Inflammatory macrophage (primary cell): ENCODE results near the gene ENTREP3.
"Not testable (repeated sequence)": the region's sequence is repeated elsewhere in the genome, so short reads cannot be mapped to it uniquely, and the experiment has no call there.

ENCODE experiments used
- DNase-seq, 2 donors: peaks; one replicate each; pipeline ENCODE4 v3.0.0-alpha.2; 2020 to 2022

ENTREP3 gene

GRCh38 chr1:155220211-155220965 is 34.9 kb downstream of the ENTREP3 start:
- peak; percentile 42 to 46 for DNase-seq

DNA sequence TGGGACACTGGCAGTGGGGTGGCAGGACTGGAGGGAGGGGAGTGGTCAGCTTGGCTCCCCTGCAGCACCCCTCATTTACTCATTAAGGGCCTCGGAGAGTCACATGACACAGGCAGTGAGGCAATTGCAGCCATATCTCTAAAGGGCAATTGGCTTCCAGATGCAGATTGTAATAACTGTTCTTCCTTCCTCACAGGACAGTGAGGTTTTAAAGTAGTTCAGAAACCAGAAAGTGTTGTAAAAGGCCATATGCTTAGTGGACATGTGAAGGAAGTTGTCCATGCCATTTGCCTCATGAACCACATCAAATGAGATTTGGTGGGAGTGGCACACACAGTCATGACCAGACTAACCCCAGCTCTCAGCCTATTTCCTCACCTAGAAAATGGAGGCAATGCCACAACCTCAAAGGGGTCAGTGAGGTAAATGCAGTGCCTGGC is 35.7 kb downstream of the ENTREP3 start:
- peak; percentile 88 to 95 for DNase-seq

DNA sequence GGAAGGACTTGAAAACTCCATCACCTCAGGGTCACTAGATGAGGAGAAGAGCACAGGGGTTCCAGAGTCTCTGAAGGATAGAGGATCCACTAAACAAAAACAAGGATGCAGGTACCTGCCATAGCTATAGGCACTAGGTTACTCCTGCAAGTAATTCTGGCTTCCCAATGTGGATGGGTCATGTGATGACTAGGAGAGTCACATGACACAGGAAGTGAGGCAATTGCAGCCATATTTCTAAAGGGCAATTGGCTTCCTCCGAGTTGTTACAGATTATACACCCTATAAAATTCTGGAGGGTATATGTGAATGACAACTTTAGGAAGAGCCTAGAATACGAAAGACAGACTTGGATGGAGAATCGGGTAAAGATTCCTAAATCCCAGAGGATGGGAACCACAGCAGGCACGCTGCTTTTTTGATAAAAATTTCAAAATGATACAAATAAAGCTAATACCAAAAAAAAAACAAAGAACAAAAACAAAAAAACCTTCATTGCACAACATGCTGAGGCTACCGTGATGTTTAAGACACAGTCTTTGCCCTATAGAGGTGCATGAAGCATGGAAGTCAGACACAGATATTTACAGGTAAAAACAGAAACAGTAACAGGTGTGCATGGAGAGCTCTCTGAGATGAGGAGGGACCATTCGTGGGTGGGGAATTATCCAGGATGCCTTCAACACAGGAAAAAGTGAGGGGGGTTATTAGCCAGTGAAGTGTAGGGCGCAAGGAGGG is 36.3 kb downstream of the ENTREP3 start:
- peak; percentile 76 to 79 for DNase-seq

GRCh38 chr1:155214702-155215101 is 40.6 kb downstream of the ENTREP3 start:
- not testable (repeated sequence) for DNase-seq

GRCh38 chr1:155212051-155212440 is 43.2 kb downstream of the ENTREP3 start:
- DNase-seq, result not testable (repeated sequence)

DNA sequence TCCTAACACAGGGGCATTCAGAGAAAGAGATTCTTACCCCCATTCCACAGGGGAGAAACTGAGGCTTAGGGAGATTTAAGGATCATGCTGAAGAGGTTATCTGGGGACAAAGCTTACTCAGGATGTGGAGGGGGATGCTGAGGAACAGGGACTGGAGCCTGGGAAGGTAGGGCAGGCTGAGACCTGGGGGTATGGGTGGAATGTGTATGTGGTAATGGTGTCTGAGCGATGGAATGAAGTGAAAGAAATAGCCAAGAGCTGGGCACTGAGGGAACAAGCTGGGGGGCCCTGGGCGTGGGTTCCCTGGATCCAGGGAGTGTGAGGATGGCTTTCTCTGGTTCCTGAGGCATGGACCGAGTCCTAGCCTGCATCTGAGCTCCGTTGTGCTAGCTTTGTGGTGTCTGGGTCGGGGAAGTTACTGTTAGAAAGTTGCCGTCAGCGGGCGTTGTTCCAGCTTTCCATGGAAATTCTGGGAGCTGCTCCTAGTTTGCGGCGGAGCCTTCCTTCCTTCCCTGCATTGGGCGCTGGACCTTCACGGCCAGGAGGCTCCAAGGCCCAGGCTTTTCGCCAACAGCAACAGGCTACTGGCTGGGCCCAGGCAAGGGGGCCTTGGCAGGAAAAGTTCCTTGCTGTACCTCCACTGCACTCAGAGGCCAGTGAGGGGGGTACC is 43.8 kb downstream of the ENTREP3 start:
- not testable (repeated sequence) for DNase-seq

- DNase-seq, result peak; percentile 84 to 86
Measured at GRCh38 chr1:155210314-155211104, 44.8 kb downstream of the ENTREP3 start.

DNA sequence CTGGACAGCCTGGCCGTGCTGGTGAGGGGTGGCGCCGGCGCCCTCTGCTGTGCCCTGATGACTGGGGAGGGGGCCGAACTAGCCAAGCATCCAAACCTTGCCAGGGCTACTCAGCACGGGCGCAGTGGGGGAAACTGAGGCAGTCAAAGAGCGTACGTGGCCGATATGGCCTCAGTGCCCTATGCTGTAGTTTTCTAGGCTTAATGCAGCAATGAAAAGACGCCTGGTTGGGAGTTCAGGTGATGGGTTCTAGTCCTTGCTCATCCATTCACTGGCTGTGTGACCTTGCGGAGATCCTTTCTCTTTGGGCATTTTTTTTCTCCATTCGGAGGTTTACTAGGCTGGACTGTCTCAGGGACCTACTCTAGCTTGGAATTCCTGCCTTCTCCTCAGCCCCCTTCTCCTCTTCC is 46.0 kb downstream of the ENTREP3 start:
- DNase-seq, result no peak

GRCh38 chr1:155208541-155209311 is 46.6 kb downstream of the ENTREP3 start, which contains the start of gene MTX1:
Gene MTX1 (plus strand): TSS chr1:155208695. CDS start chr1:155208805, 110 bp downstream.
- peak; percentile 73 to 87 for DNase-seq

GRCh38 chr1:155207806-155208540 is 47.3 kb downstream of the ENTREP3 start, which contains the start of gene THBS3:
Gene THBS3 (minus strand): TSS chr1:155207897. CDS start chr1:155207876, 21 bp downstream.
- no peak for DNase-seq

DNA sequence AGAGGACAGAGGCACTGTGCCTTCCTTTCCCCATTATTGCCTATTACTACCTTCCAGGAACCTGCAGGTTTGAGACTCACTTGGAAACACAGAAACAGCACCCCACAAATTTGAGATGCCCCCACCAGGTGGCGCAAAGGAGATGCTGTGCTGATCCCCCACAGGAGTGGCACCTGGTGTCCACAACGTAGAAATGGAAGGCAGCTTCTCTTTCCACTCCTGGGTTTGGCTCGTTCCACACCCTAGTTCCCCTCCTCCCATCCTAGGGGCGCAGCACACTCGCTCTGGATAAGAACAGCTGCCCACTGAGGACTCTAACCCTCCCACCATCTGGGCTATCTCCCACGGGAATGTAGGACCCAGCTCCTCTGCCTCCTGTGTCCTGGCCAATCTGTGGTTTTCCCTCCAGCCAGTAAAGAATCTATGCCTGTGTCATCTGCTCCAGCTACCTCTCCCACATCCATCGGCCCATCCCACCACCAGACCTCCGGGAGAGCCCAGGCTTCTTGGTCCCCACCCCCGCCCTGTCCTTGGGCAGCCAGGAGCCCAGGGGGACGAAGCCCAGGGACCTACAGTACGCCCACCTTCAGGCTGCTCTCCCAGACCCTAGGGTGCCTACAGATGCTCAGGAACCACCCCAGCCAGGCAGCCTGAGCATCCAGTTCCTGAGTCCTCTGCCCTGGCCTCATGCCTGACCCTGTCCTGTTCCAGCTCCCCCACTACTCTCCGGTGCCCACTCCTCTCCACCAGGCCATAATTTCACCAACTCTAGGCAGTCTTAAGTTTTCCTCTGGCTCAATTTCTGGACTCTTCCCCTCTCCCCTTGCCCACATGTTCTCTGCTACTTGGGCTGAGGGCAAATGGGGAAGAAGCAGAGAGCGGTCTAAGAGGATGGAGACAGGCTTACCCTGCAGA is 48.1 kb downstream of the ENTREP3 start:
- DNase-seq, result peak; percentile 77 to 81

DNA sequence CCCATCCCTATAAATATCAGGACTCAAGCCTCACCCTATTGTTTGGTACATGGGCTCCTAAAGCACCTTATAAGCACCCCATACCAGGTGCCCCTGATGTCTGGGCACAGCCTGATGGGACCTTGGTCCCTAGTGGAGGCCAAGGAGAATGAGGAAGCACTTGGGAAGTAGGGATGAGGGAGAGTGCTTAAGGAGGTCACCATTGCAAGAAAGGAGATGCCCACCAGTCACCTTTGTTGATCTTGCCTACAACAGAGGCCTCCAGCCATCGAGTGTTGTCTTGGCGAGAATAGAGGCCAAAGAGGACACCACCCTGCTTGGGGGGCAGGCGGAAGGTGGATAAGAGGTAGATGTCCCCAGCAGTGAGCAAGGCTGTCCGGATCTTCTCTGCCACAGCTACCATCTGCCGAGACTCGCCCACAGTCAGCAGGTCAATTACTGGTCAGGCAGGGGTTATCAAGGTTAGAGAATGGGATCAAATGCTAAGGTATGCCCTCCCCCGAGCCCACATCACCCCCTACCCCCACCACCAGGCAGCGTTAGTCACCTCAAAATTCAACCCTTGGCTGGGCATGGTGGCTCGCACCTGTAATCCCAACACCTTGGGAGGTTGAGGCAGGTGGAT is 49.2 kb downstream of the ENTREP3 start:
- no peak for DNase-seq

GRCh38 chr1:155205035-155205434 is 50.2 kb downstream of the ENTREP3 start:
- DNase-seq, result no peak

GRCh38 chr1:155202731-155203515 is 52.4 kb downstream of the ENTREP3 start:
- DNase-seq, result no peak

DNA sequence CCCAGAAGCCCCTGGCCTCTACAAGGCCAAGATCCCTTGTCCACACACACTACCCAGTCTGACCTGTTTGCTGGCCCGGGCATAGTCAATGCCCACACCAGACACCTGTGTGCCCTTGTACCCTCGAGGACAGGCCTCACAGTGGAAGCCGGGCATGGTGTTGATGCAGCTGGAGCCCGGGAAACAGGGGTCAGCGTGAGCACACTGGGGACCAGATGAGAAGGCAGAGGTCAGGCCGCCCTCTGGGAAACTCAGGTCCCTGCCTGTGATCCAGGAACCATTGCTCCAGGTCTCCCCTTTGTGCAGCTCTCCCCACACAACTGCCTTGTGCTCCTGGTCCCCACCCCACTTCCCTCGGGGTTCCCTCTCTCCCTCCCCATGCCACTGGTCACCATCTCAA is 53.1 kb downstream of the ENTREP3 start:
- no peak for DNase-seq

GRCh38 chr1:155200920-155201319 is 54.4 kb downstream of the ENTREP3 start:
- no peak for DNase-seq

DNA sequence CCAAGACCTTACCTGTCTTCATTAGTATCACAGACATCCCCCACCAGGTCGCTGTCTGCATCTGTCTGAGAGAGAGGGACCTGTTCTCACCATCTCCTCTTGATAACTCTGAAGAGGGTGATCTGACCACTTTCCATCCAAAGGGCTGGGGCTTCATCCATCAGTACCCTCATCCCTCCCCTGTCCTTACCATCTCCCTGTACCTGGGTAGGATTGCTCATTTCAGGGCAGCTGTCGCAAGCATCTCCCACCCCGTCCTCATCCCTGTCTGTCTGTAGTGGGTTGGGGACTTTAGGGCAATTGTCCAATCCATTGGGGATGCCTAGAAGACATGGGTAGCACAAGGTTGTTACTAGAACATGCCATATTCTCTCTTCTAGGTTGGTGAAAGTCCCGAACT is 55.5 kb downstream of the ENTREP3 start:
- DNase-seq, result no peak

DNA sequence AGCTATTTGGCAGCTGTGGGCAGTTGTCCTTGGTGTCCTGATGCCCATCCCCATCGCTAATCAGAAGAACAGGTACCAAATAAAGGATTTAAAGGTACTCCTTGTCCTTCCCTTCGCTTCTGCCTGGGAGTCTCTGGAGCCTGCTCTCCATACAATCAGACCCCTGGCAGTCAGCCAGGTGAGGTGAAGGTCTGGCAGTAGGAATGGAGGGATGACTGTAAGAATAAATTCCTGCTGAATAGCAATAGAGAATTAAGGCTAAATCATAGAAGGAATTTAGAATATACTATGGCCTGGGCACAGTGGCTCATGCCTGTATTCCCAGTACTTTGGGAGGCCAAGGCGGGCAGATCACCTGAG is 56.8 kb downstream of the ENTREP3 start:
- DNase-seq, result no peak
